ENCODE data around the gene PCDHGC3. TPM values are rescaled to one million over a fixed set of nuclear protein-coding genes. Genes with fewer than 3 reads are reported as not detected.

Gene PCDHGC3
- total and polyA plus RNA-seq, 8 donors: 65.4 to 152 (median 118) TPM

DNA sequence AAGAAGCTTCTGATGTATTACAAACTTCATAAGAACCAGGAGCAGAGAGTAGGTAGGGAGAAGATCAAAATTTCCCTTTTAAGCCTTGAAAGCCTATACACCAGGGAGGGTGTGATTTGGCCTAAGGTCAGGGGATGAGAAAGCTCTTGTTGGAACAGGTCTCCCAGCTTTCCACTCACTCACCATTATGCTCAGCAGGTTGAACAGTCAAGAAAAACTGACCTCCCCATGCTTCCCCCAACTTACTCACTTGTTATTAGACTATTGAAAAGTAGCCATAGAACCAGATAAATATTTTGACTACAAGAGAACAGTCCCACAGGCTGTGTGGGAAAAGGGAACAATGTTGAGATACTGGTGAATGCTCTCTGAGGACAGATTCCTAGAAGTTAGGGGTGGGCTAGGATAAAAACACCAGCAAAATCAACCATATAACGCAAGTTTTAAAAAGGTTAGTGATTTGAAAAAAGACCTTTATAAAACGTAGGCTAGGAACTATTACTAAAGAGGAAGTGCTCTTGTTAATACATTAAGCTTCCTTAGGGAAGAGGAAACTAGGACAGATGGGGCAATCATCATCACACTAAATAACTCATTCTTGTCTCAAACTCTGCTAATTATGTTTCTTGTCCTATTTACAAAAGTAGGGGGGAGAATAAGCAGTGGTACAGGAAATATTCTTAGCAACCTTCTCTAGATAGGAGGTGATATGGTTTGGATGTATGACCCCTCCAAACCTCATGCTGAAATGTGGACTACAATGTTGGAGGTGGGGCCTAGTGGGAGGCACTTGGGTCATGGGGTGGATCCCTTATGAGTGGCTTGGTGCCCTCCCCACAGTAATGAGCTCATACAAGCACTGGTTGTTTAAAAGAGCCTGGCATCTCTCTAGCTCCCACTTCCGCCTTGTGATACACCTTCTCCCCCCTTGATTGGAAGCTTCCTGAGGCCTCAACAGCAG, 44.1 kb downstream of the PCDHGC3 start:
- H3K4me1 ChIP-seq: peaks cover 18 to 94% of the 10 kb centered on the region in 2 donors
- H3K4me3 ChIP-seq: no peak overlapping the region
- peak overlapping the region; percentile 60 to 62 for H3K27ac ChIP-seq
- no peak for TF ChIP-seq CTCF (IDR thresholded peaks at IDR 0.05)
- H3K36me3 ChIP-seq: peaks cover 0 to 75% of the 10 kb centered on the region in 2 donors
- H3K9me3 ChIP-seq: no peaks in the 10 kb centered on the region
- no peak for ATAC-seq
- intact Hi-C loops (cut with DNase I): loop anchor here in 1 of 2 donors (10.0 kb wide), 1 partner anchor 105 kb away; the partner anchor contains the start of genes PCDHGA10 and PCDHGB7
- no peaks in the 10 kb centered on the region for H3K27me3 ChIP-seq
- DNase-seq: peak in 1 of 4 donors; percentile 28

- DNase-seq (peak in 3 of 4 donors; percentile 43 to 86 (median 81)), ATAC-seq (peak; percentile 65)
- no peaks in the 10 kb centered on the region for H3K27me3 ChIP-seq
- peaks cover 10 to 89% of the 10 kb centered on the region in 2 donors for H3K4me1 ChIP-seq
- no peak overlapping the region for H3K4me3 ChIP-seq
- no peaks in the 10 kb centered on the region for H3K9me3 ChIP-seq
- H3K36me3 ChIP-seq: peaks cover 0 to 77% of the 10 kb centered on the region in 2 donors
- intact Hi-C loops (cut with DNase I): loop anchor here in 1 of 2 donors (10.0 kb wide), 1 partner anchor 107 kb away; the partner anchor contains the start of genes PCDHGA10 and PCDHGB7
- peak overlapping the region; percentile 60 to 62 for H3K27ac ChIP-seq
- no peak for TF ChIP-seq CTCF (IDR thresholded peaks at IDR 0.05)
These were observed 45.5 kb downstream of the PCDHGC3 start for GRCh38 chr5:141521244-141521781.

DNA sequence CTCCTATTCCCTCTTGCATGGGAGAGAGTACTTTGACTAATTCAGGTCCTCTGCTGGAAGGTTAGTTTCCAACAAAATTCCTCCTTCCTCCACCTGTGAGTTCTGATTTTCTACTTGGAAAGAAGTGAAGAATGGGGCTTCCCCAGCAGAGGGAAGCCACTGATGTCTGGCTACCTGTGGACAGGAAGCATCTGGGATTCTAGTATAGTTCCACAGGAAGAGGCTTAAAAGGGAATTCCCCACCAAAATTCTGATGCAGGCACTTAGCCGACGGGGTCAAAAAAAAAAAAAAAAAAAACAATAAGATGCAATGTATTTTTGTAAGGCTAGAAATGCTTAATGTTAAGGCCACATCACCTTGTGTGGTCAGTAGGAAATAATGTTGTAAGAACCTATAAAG, 46.5 kb downstream of the PCDHGC3 start:
- Histone ChIP-seq H3K4me3 (no peak overlapping the region), H3K4me1 (peaks cover 10 to 79% of the 10 kb centered on the region in 2 donors), H3K9me3 (no peaks in the 10 kb centered on the region), H3K27me3 (no peaks in the 10 kb centered on the region), H3K27ac (peak overlapping the region; percentile 60 to 62), H3K36me3 (peaks cover 0 to 77% of the 10 kb centered on the region in 2 donors)
- DNase-seq (no peak), ATAC-seq (no peak)
- intact Hi-C loops (cut with DNase I): loop anchor here in 1 of 2 donors (10.0 kb wide), 1 partner anchor 108 kb away; the partner anchor contains the start of genes PCDHGA10 and PCDHGB7
- TF ChIP-seq CTCF (IDR thresholded peaks at IDR 0.05): no peak

- no peak for TF ChIP-seq CTCF (IDR thresholded peaks at IDR 0.05)
- Histone ChIP-seq H3K9me3 (no peaks in the 10 kb centered on the region), H3K27me3 (no peaks in the 10 kb centered on the region), H3K4me3 (no peak overlapping the region), H3K4me1 (peaks cover 10 to 68% of the 10 kb centered on the region in 2 donors), H3K27ac (peak overlapping the region; percentile 53 to 72), H3K36me3 (peaks cover 0 to 78% of the 10 kb centered on the region in 2 donors)
- intact Hi-C loops (cut with DNase I): loop anchor here in 1 of 2 donors (10.0 kb wide), 1 partner anchor 109 kb away; the partner anchor contains the start of genes PCDHGA10 and PCDHGB7
- ATAC-seq (no peak), DNase-seq (no peak)
These were observed 48.2 kb downstream of the PCDHGC3 start for GRCh38 chr5:141523991-141524390.

Data from left lung (tissue), 10 donors.